Lower leg skin (tissue), 4 donors: ENCODE results near the gene AMDHD1. TPM values are rescaled to one million over a fixed set of nuclear protein-coding genes. Genes with fewer than 3 reads are reported as not detected.
A peak's percentile ranks its signal among the peaks of the same experiment; 100 is the strongest.

Experiments
- DNase-seq, 2 donors: peaks; one replicate each; pipeline ENCODE4 v3.0.0-alpha.2; 2019; ENCODE audit warnings: low spot score in 2 of 2
- H3K4me3 ChIP-seq: fragments of 200-600 bp; sonication (generic); 2 replicates; pipeline ENCODE4 v1.5.1; 2017; ENCODE audit warnings: mild to moderate bottlenecking, low read depth; ENCODE audit not compliant: poor library complexity, severe bottlenecking
- POLR2A ChIP-seq, 2 donors: fragments of 450-650 bp; IDR thresholded peaks; one replicate each; pipeline ENCODE4 v1.6.1; 2016 to 2017; ENCODE audit warnings: antibody characterized with exemption in 2 of 2, mild to moderate bottlenecking in 1 of 2, moderate library complexity in 1 of 2
- WGBS, 2 donors: methylation state at CpG; one replicate each; pipeline ENCODE4 v1.1.5; 2018; 5-methylcytosine and 5-hydroxymethylcytosine counted together
- intact Hi-C: fragments of 100-400 bp; cut with DNase I; formaldehyde crosslinking; loops from one replicate; pipeline ENCODE4 v1.15.0; 2023; ENCODE audit warnings: low total_unique reads
- total RNA-seq, 4 donors: library from RNA; depleted of rRNA; stranded (reverse); fragments of >200 nt; gene quantifications; one replicate each; pipeline ENCODE4 v1.1.0, GENCODE V29; 2016
- TF ChIP-seq, protein P1 (sequence below), 3 donors: fragments of 450-650 bp; IDR thresholded peaks; one replicate each; pipeline ENCODE4 v1.5.1; 2016; ENCODE audit warnings: antibody characterized with exemption in 3 of 3, mild to moderate bottlenecking in 3 of 3, moderate library complexity in 2 of 3

The AMDHD1 gene, protein sequence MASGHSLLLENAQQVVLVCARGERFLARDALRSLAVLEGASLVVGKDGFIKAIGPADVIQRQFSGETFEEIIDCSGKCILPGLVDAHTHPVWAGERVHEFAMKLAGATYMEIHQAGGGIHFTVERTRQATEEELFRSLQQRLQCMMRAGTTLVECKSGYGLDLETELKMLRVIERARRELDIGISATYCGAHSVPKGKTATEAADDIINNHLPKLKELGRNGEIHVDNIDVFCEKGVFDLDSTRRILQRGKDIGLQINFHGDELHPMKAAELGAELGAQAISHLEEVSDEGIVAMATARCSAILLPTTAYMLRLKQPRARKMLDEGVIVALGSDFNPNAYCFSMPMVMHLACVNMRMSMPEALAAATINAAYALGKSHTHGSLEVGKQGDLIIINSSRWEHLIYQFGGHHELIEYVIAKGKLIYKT
- total RNA-seq, result 1 to 10 TPM in 2 of 4 donors, not detected in 2; 1.1 to 7.7 TPM

DNA sequence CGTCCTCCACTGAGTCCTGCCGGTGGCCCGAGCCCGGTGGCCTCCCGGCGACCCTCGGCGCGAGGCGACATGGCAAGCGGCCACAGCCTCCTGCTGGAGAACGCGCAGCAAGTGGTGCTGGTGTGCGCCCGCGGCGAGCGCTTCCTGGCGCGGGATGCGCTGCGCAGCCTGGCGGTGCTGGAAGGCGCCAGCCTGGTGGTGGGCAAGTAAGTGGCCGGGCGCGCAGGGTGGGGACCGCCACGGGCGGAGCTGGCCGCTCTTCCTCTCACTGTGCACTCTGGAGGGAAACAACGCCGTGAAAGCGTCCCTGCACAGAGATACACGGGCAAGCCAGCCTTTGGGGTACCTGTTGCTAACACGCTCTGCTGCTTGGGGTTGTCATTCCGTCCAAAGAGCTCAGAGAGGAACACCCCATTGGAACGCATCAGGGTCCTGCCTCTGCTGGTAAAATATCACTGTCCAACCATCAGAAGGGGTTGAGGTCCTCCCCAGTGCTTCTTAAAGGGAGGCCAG is at the start of gene AMDHD1:
Gene AMDHD1 (plus strand): TSS at position 2 of the 513 bp plus-strand sequence. CDS start 68 bp downstream, at position 70.
- intact Hi-C loops, result no loop called here
- DNase-seq, result peak; percentile 16 to 89
- TF ChIP-seq POLR2A (IDR thresholded peaks at IDR 0.05), result no peak
- TF ChIP-seq, protein P1, sequence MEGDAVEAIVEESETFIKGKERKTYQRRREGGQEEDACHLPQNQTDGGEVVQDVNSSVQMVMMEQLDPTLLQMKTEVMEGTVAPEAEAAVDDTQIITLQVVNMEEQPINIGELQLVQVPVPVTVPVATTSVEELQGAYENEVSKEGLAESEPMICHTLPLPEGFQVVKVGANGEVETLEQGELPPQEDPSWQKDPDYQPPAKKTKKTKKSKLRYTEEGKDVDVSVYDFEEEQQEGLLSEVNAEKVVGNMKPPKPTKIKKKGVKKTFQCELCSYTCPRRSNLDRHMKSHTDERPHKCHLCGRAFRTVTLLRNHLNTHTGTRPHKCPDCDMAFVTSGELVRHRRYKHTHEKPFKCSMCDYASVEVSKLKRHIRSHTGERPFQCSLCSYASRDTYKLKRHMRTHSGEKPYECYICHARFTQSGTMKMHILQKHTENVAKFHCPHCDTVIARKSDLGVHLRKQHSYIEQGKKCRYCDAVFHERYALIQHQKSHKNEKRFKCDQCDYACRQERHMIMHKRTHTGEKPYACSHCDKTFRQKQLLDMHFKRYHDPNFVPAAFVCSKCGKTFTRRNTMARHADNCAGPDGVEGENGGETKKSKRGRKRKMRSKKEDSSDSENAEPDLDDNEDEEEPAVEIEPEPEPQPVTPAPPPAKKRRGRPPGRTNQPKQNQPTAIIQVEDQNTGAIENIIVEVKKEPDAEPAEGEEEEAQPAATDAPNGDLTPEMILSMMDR (IDR thresholded peaks at IDR 0.05), result no peak
- H3K4me3 ChIP-seq, result peak within 1 kb of the TSS; percentile 64
- 0% methylated on average over 8 to 15 of the region's 38 CpGs for WGBS, 2 donors

DNA sequence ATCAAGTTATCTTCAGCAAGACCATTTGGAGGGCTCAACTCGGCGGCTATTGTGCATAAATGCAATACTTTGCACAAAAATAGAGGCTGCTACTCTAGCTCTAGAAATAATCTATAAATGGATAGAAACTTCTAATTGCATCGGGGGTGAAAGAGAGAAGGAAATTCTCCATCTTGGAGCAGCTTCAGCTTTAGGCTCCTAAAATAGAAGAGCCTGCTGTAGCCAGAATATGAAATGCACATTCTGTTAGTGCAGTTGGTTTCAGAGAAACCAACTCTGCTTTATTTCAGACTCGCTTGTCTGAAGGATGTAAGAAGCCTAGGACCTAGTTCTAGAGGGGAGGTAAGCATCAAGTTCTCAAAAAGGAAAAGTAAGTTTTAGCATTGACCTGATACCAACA is 46.3 kb upstream of the AMDHD1 start:
- TF ChIP-seq POLR2A (IDR thresholded peaks at IDR 0.05), result no peak
- TF ChIP-seq, protein P1 (IDR thresholded peaks at IDR 0.05), result no peak
- 95% methylated on average over 4 of the region's 4 CpGs for WGBS, 2 donors
- intact Hi-C loops, result no loop called here
- no peak for DNase-seq
- no peak overlapping the region for H3K4me3 ChIP-seq

DNA sequence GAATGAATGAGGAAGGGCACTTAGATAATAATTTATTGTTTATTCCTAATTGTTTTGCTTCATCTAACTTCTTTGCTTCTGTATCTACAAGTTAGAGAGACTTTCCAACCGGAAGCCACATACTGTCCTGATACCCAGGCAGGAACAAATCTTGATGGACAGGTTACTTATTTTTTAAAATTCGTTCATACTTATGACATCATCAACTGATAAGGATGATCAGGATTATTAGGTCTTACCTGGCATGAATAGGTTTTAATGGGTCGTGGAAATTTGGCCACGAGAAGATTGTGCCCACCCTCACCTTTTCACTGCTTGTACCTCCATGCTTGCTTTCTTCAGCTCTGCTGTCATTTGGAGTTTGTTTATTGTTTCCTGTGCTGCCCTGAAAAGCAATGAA is 45.0 kb upstream of the AMDHD1 start:
- TF ChIP-seq, protein P1 (IDR thresholded peaks at IDR 0.05), result no peak
- TF ChIP-seq POLR2A (IDR thresholded peaks at IDR 0.05), result no peak
- no peak overlapping the region for H3K4me3 ChIP-seq
- 63 to 70% methylated on average over 4 of the region's 4 CpGs for WGBS, 2 donors

DNA sequence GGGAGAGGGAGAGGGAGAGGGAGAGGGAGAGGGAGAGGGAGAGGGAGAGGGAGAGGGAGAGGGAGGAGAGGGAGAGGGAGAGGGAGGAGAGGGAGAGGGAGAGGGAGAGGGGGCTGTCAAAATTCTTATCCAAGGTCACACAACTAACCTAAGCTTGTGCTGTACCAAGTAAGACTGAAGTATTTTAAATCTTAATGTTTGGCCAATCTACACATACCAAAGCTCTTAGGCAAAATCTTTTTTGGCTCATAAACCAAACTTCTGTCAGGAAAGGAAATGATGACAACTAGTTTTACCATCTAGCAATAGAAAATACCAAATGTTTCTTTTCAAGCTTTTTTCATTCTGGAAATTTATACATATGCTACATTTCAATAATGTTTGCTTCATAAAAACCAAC is 34.6 kb upstream of the AMDHD1 start:
- no peak for DNase-seq
- TF ChIP-seq POLR2A (IDR thresholded peaks at IDR 0.05), result no peak
- TF ChIP-seq, protein P1 (IDR thresholded peaks at IDR 0.05), result no peak
- intact Hi-C loops, result no loop called here
- H3K4me3 ChIP-seq, result no peak overlapping the region

More for the DNA sequence above, 45.0 kb upstream of the AMDHD1 start:
- intact Hi-C loops, result no loop called here
- no peak for DNase-seq

DNA sequence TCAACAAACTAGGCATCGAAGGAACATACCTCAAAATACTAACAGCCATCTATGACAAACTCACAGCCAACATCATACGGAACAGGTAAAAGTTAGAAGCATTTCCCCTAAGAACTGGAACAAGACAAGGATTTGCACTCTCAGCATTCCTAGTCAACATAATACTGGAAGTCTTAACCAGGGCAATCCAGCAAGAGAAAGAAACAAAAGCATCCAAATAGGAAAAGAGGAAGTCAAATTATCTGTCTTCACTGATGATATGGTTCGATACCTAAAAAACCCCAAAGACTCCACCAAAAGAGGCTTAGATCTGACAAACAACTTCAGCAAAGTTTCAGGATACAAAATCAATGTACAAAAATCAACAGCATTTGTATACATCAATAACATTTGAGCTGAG is 33.3 kb upstream of the AMDHD1 start:
- H3K4me3 ChIP-seq, result no peak overlapping the region
- TF ChIP-seq POLR2A (IDR thresholded peaks at IDR 0.05), result no peak
- TF ChIP-seq, protein P1 (IDR thresholded peaks at IDR 0.05), result no peak
- intact Hi-C loops, result no loop called here
- no peak for DNase-seq
- WGBS, 2 donors, result 92 to 95% methylated on average over 3 of the region's 3 CpGs
